Large intestine (tissue), 3 donors: Measurements from ENCODE around the gene IL21R. TPM values are rescaled to one million over a fixed set of nuclear protein-coding genes. Genes with fewer than 3 reads are reported as not detected.
"Not testable (repeated sequence)": the region's sequence is repeated elsewhere in the genome, so short reads cannot be mapped to it uniquely, and the experiment has no call there.

Experiments
- DNase-seq, 2 donors: peaks; one replicate each; pipeline versions ENCODE4 v3.0.0 to v3.0.0-alpha.2; 2013
- H3K27ac ChIP-seq: one replicate; pipeline ENCODE4 v1.5.1; 2013; ENCODE audit warnings: low read length
- H3K27me3 ChIP-seq: 2 replicates; pipeline ENCODE4 v1.6.1; 2013; ENCODE audit warnings: low read length; ENCODE audit not compliant: control insufficient read depth, insufficient read depth
- H3K36me3 ChIP-seq: 2 replicates; pipeline ENCODE4 v1.6.1; 2013; ENCODE audit warnings: low read length; ENCODE audit not compliant: control insufficient read depth, insufficient read depth
- H3K4me1 ChIP-seq: one replicate; pipeline ENCODE4 v1.6.1; 2013; ENCODE audit warnings: low read length; ENCODE audit not compliant: control insufficient read depth, insufficient read depth
- H3K4me3 ChIP-seq: one replicate; pipeline ENCODE4 v1.5.1; 2013; ENCODE audit warnings: low read length
- H3K9me3 ChIP-seq: one replicate; pipeline ENCODE4 v1.6.1; 2013; ENCODE audit warnings: mild to moderate bottlenecking, low read depth, low read length, moderate library complexity; ENCODE audit not compliant: control insufficient read depth
- WGBS: methylation state at CpG from one replicate; pipeline ENCODE4 v1.1.5; 2013; ENCODE audit warnings: low lambda C conversion rate; ENCODE audit not compliant: insufficient coverage; 5-methylcytosine and 5-hydroxymethylcytosine counted together
- polyA plus RNA-seq: library from polyadenylated mRNA; unstranded; fragments of 120-200 nt; gene quantifications from one replicate; pipeline ENCODE4 v1.2.1, GENCODE V29; 2013

Gene IL21R
- polyA plus RNA-seq, 1 donor, result 0.39 TPM

DNA sequence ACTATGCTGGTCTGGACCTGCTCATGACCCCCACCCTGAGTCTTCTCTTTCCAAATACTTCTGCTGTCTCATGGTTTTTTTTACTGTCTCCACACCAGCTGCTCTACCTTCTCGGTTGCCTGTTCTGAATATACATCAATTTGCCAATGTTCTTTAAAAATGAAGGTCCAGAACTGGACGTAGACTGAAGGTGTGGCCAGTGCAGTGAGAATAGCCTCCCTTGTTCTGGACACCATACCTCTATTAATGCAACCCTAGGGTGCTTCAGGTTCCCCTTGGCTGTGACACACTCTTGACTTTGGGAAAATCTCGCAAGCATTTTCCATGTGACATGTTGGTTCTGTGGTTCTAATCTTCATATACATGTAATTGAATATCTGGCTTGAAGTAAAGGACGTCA, 15.3 kb upstream of the IL21R start:
- H3K27ac ChIP-seq, result no peak overlapping the region
- peaks cover 3% of the 10 kb centered on the region for H3K27me3 ChIP-seq
- H3K36me3 ChIP-seq, result no peaks in the 10 kb centered on the region
- H3K9me3 ChIP-seq, result no peaks in the 10 kb centered on the region
- 100% methylated on average over 1 of the region's 4 CpGs for WGBS
- no peak for DNase-seq
- no peak overlapping the region for H3K4me3 ChIP-seq
- no peaks in the 10 kb centered on the region for H3K4me1 ChIP-seq

DNA sequence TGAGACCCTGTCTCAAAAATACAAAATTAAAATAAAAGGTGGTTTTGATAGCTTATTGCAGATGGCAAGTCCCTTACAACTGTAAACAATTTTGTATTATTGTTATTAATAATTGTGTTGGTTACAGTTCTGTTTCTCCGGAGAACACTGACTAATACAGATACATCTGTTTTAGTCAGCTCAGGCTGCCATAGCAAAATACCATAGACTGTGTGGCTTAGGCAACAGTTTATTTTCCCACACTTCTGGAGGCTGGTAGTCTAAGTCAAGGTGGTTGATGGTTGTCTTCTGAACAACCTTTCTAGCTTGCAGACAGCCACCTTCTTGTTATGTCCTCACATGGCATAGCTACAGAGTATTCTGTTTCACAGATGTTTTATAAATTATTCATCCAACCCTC, 14.2 kb upstream of the IL21R start:
- no CpG with 5 or more reads among the region's 1 CpG for WGBS
- no peak overlapping the region for H3K4me3 ChIP-seq
- no peaks in the 10 kb centered on the region for H3K9me3 ChIP-seq
- no peaks in the 10 kb centered on the region for H3K36me3 ChIP-seq
- no peak for DNase-seq
- H3K4me1 ChIP-seq, result no peaks in the 10 kb centered on the region
- H3K27me3 ChIP-seq, result peaks cover 3% of the 10 kb centered on the region
- no peak overlapping the region for H3K27ac ChIP-seq

DNA sequence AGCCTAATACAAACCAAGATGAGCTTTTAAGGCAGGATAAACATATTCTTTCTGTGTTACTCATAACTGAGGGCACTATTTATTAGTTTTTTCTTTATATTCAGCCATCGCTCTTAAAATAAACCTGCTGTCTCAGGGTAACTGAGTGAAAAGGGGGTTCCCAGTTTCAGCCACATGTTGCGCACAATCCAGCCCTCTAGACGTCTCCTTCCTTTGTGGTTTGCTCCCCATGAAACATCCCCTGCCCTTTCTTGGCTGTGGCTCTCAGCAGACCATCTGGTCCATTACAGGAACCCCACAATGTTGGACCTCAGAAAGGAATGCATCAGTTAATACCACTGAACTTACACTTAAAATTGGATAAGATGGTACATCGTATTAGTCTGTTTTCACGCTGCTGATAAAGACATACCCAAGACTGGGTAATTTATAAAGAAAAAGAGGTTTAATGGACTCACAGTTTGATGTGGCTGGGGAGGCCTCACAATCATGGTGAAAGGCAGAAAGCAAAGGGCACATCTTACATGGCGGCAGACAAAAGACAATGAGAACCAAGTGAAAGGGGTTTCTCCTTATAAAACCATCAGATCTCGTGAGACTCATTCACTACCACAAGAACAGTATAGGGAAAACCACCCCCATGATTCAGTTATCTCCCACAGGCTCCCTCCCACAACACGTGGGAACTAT, 12.6 kb upstream of the IL21R start:
- no peak for DNase-seq
- Histone ChIP-seq H3K4me3 (no peak overlapping the region), H3K4me1 (no peaks in the 10 kb centered on the region), H3K27me3 (peaks cover 3% of the 10 kb centered on the region), H3K9me3 (no peaks in the 10 kb centered on the region), H3K27ac (no peak overlapping the region), H3K36me3 (no peaks in the 10 kb centered on the region)
- WGBS, result 80% methylated on average over 2 of the region's 8 CpGs

DNA sequence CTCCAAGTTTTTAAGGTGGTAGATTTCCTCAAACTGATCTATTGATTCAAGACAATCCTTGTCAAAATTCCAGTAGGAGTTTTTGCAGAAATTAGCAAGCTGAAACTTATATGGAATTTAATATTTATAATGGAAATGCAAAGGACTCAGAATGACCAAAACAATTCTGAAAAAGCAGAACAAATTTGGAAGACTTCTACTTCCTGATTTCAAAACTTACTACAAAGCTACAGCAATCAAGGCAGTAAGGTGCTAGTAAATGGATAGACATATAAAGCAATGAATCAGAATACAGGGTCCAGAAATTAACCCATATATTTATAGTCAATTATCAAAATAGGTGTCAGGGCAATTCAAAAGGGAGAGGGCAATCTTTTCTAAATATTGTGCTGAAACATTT, 11.8 kb upstream of the IL21R start:
- Histone ChIP-seq H3K4me1 (no peaks in the 10 kb centered on the region), H3K4me3 (no peak overlapping the region), H3K9me3 (no peaks in the 10 kb centered on the region), H3K27ac (no peak overlapping the region), H3K36me3 (no peaks in the 10 kb centered on the region), H3K27me3 (peaks cover 3% of the 10 kb centered on the region)
- no peak for DNase-seq

DNA sequence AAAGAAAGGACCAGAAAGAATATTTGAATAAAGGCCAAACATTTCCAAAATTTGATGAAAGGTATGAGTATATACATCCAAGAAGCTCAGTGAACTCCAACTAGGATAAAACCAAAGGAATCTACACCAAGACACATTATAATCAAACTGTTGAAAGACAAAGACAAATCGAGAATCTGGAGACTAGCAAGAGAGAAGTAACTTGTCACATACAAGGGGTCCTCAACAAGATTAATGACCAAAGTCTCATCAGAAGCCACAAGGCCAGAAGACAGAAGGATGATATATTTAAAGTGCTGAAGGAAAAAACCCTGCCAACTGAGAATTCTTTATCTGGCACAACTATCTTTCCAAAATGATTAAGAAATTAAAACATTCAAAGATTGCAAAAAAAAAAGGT, 9.3 kb upstream of the IL21R start:
- no peaks in the 10 kb centered on the region for H3K4me1 ChIP-seq
- no peak overlapping the region for H3K4me3 ChIP-seq
- 60% methylated on average over 1 of the region's 1 CpG for WGBS
- DNase-seq, result no peak
- H3K27ac ChIP-seq, result no peak overlapping the region
- no peaks in the 10 kb centered on the region for H3K9me3 ChIP-seq
- no peaks in the 10 kb centered on the region for H3K36me3 ChIP-seq
- peaks cover 3% of the 10 kb centered on the region for H3K27me3 ChIP-seq

DNA sequence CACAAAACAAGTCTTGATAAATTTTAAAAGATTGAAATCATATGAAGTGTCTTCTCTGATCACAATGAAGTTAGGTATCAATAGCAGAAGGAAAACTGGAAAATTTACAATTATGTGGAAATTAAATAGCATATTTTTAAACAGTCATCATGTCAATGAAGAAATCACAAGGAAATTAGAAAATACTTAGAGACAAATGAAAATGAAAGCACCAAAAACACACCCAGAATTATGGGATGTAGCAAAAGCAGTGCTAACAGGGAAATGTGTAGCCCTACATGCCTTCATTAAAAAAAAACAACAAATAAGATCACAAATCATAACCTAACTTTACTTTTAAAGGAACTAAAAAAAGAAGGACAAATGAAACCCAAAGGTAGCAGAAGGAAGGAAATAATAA, 7.5 kb upstream of the IL21R start:
- H3K4me1 ChIP-seq, result no peaks in the 10 kb centered on the region
- no peak overlapping the region for H3K27ac ChIP-seq
- H3K4me3 ChIP-seq, result no peak overlapping the region
- H3K9me3 ChIP-seq, result no peaks in the 10 kb centered on the region
- H3K27me3 ChIP-seq, result no peaks in the 10 kb centered on the region
- no peaks in the 10 kb centered on the region for H3K36me3 ChIP-seq
- no peak for DNase-seq

DNA sequence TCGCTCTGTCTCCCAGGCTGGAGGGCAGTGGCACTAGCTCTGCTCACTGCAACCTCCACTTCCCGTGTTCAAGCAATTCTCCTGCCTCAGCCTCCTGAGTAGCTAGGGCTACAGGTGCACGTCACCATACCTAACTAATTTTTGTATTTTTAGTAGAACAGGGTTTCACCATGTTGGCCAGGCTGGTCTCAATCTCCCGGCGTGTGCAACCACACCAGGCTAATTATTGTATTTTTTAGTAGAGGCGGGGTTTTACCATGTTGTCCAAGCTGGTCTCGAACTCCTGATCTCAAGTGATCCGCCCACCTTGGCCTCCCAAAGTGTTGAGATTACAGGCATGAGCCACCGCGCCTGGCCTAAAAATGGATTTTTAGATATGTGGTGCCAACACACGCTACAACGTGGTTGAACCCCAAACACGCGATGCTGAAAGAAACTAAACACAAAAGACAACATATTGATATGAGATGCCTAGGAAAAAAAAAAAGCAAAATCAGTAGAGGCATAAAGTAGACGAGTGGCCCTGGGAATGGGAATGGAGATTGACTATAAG, 3.6 kb upstream of the IL21R start:
- 84% methylated on average over 8 of the region's 15 CpGs for WGBS
- not testable (repeated sequence) for H3K27me3 ChIP-seq, H3K4me1 ChIP-seq, H3K4me3 ChIP-seq, DNase-seq, H3K9me3 ChIP-seq, H3K27ac ChIP-seq, H3K36me3 ChIP-seq

DNA sequence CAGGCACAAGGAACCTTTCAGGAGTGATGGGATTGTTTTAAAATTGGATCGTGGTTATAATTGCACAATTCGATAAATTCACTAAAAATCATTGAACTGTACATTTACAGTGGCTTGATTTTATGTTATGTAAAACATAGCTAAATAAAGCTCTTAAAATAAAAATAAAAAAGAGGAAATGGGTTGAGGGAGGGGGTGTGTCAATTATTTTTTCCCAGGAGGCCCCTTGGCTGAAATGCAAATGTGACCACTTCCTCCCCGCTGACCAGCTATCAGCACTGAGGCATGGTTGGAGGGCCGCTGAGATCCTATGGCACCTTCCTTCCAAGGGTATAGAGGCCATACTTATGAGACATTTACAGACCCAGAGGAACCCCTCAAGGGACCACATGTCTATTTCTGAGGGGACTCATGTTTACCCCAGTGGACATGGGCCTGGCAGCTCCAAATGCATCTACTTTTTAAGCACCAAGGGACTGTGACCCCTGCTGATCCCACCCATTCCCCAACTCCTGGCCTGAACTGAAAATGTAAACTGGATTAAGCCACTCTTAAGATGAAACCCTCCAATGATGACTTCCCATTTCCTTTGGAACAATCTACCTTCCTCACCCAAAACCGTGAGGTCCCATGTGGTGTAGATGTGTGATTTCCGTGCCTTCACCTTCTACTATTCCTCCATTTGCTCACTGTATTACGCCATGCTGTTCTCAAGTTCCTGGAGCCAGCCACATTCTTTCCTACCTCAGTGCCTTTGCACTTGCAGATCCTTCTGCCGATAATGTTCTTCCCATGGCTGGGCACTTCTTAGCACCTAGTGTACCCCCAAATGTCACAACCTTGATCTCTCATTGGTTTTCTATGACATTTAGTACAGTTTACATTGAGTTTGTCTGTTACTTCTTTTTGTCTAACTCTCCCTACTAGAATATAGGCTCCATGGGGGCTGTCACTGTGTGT, 2.8 kb upstream of the IL21R start:
- Histone ChIP-seq H3K4me1 (no peaks in the 10 kb centered on the region), H3K36me3 (no peaks in the 10 kb centered on the region), H3K4me3 (no peak overlapping the region), H3K9me3 (no peaks in the 10 kb centered on the region), H3K27me3 (peaks cover 7% of the 10 kb centered on the region), H3K27ac (no peak overlapping the region)
- no peak for DNase-seq
- 87% methylated on average over 3 of the region's 8 CpGs for whole genome bisulfite sequencing

DNA sequence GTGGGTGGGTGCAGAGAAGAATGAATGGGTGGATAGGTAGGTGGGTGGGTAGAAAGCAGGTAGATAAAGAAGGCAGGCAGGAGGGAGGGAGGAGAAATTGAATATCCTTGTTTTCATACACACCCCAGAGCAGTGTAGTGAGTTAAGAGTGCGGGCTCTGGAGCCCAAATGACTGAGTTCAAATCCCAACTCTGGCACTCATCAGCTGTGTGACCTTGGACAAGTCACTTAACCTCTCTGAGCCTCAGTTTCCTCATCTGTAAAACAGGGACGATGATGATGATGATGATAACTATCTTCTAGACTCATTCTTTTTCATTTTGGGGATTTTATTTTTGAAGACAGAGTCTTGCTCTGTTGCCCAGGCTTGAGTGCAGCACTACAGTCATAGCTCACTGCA, 2.0 kb upstream of the IL21R start:
- no peak overlapping the region for H3K4me3 ChIP-seq
- H3K4me1 ChIP-seq, result no peaks in the 10 kb centered on the region
- no peaks in the 10 kb centered on the region for H3K9me3 ChIP-seq
- H3K27me3 ChIP-seq, result peaks cover 7% of the 10 kb centered on the region
- DNase-seq, result no peak
- no peak overlapping the region for H3K27ac ChIP-seq
- no CpG with 5 or more reads among the region's 2 CpGs for WGBS
- H3K36me3 ChIP-seq, result no peaks in the 10 kb centered on the region

DNA sequence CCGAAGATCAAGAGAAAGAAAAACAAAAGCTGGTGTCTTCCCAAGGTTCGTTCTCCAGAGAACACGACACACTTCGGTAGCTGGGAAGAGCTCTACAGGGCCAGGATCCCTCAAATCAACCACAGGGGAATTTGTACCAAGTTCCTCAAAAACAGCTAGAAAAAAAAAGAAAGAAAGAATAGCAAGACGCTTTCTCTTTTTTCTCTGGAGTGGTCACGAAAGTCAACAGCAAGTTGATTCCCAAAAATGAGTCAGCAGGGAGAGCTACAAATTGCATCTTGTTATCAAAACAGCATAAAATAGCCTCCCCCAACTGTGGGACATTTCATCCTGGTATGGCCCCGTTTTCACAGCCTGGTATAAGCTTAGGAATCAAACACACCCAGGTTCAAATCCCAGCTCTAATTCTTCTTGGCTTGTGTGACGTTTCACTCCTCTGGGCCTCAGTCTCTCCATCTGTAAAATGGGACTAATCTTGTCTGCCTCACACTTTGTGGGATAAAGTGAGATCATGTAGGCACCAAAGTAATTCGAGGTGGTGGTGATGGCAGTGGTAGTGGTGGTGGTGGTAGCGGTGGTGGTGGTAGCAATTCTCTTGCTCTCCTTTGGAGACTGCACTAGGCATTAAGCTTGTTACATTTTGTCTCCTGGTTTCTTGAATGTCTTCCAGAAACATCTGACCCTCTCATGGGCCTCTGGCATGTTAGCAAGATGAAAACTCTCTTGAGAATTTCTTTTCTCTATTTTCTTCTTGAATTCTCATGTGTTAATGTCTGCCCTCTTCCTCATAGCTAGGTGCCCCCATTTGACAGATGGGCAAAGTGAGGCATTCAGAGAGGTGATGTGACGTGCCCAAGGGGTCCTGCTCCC, 988 bp upstream of the IL21R start:
- DNase-seq, result no peak
- WGBS, result 20% methylated on average over 2 of the region's 11 CpGs
- Histone ChIP-seq H3K27me3 (peaks cover 7% of the 10 kb centered on the region), H3K36me3 (no peaks in the 10 kb centered on the region), H3K4me1 (no peaks in the 10 kb centered on the region), H3K27ac (no peak overlapping the region), H3K9me3 (no peaks in the 10 kb centered on the region), H3K4me3 (no peak overlapping the region)
